ENCODE data around the gene SLC7A6OS. TPM values are rescaled to one million over a fixed set of nuclear protein-coding genes. Genes with fewer than 3 reads are reported as not detected.

SLC7A6OS gene
- total RNA-seq, 1 donor from 2014 or later, result 12.4 TPM

GRCh38 chr16:68269793-68270192 lies 41.0 kb downstream of the SLC7A6OS start:
- DNase-seq (ENCODE audit: missing footprints), result no peak
- intact Hi-C loops (cut with DNase I), result no loop called here
- ATAC-seq, result no peak

GRCh38 chr16:68267612-68268405 lies 42.9 kb downstream of the SLC7A6OS start:
- intact Hi-C loops (cut with DNase I), result no loop called here
- no peak for ATAC-seq
- DNase-seq (ENCODE audit: missing footprints), result no peak

- DNase-seq (ENCODE audit: missing footprints) (peak; percentile 78), ATAC-seq (peak; percentile 67)
- intact Hi-C loops (cut with DNase I), result loop anchor here (2.0 kb wide), 2 partner anchors 18 to 46 kb away; partner anchors contain the start of genes PRMT7 and SLC7A6OS
Observed at GRCh38 chr16:68265078-68265920, 45.4 kb downstream of the SLC7A6OS start.

GRCh38 chr16:68264128-68265077 lies 46.3 kb downstream of the SLC7A6OS start, which contains the start of gene SLC7A6:
SLC7A6 (plus strand) TSS chr16:68264526; CDS start chr16:68274727, 10,201 bp downstream.
- peak; percentile 77 for ATAC-seq
- intact Hi-C loops (cut with DNase I), result loop anchor here (2.0 to 5.0 kb wide), 3 partner anchors 18 to 46 kb away; partner anchors contain the start of genes PRMT7 and SLC7A6OS
- peak; percentile 92 for DNase-seq (ENCODE audit: missing footprints)

- intact Hi-C loops (cut with DNase I), result loop anchor here (2.0 to 5.0 kb wide), 3 partner anchors 19 to 47 kb away; partner anchors contain the start of genes PRMT7 and SLC7A6OS
- DNase-seq (ENCODE audit: missing footprints), result no peak
- no peak for ATAC-seq
Observed at GRCh38 chr16:68263559-68264127, 47.1 kb downstream of the SLC7A6OS start.

GRCh38 chr16:68259007-68259825 lies 51.5 kb downstream of the SLC7A6OS start:
- no peak for DNase-seq (ENCODE audit: missing footprints)
- ATAC-seq, result peak; percentile 6
- intact Hi-C loops (cut with DNase I), result loop anchor here (2.0 kb wide), 1 partner anchor 20 kb away; no protein-coding TSS in a partner anchor

GRCh38 chr16:68257906-68258800 lies 52.6 kb downstream of the SLC7A6OS start:
- intact Hi-C loops (cut with DNase I), result loop anchor here (2.0 kb wide), 1 partner anchor 19 kb away; no protein-coding TSS in a partner anchor
- DNase-seq (ENCODE audit: missing footprints) (no peak), ATAC-seq (peak; percentile 40)

- ATAC-seq, result no peak
- intact Hi-C loops (cut with DNase I), result no loop called here
- DNase-seq (ENCODE audit: missing footprints), result no peak
Observed at GRCh38 chr16:68257251-68257905, 53.4 kb downstream of the SLC7A6OS start.

- intact Hi-C loops (cut with DNase I), result no loop called here
- ATAC-seq, result no peak
- DNase-seq (ENCODE audit: missing footprints), result no peak
Observed at GRCh38 chr16:68255712-68256111, 55.0 kb downstream of the SLC7A6OS start.

GRCh38 chr16:68253721-68254120 lies 57.0 kb downstream of the SLC7A6OS start:
- intact Hi-C loops (cut with DNase I), result no loop called here
- ATAC-seq (no peak), DNase-seq (ENCODE audit: missing footprints) (no peak)

- peak; percentile 12 for ATAC-seq
Observed at GRCh38 chr16:68252383-68252782, 58.4 kb downstream of the SLC7A6OS start.

GRCh38 chr16:68251832-68252231 lies 58.9 kb downstream of the SLC7A6OS start:
- intact Hi-C loops (cut with DNase I), result no loop called here
- DNase-seq (ENCODE audit: missing footprints) (no peak), ATAC-seq (peak; percentile 87)

More at GRCh38 chr16:68252383-68252782, 58.4 kb downstream of the SLC7A6OS start:
- intact Hi-C loops (cut with DNase I), result no loop called here
- no peak for DNase-seq (ENCODE audit: missing footprints)

GRCh38 chr16:68250951-68251350 lies 59.8 kb downstream of the SLC7A6OS start:
- no peak for ATAC-seq
- DNase-seq (ENCODE audit: missing footprints), result no peak
- intact Hi-C loops (cut with DNase I), result no loop called here

- intact Hi-C loops (cut with DNase I), result loop anchor here (5.0 kb wide), 1 partner anchor 63 kb away; the partner anchor contains the start of genes PRMT7 and SLC7A6OS
- ATAC-seq (no peak), DNase-seq (ENCODE audit: missing footprints) (no peak)
Observed at GRCh38 chr16:68249371-68249770, 61.4 kb downstream of the SLC7A6OS start.
